Ishikawa (cell line): ENCODE measurements around the gene KLHL36.

ENCODE experiments used
- EGR1 ChIP-seq: IDR thresholded peaks from 2 replicates; pipeline ENCODE4 v1.6.1; 2012
- EP300 ChIP-seq: IDR thresholded peaks from 2 replicates; pipeline ENCODE4 v1.6.1; 2012; ENCODE audit warnings: borderline replicate concordance
- FOXM1 ChIP-seq: IDR thresholded peaks from 2 replicates; pipeline ENCODE4 v1.6.1; 2012; ENCODE audit warnings: low read depth, borderline replicate concordance
- MAX ChIP-seq: IDR thresholded peaks from 2 replicates; pipeline ENCODE4 v1.6.1; 2012
- RAD21 ChIP-seq: IDR thresholded peaks from 2 replicates; pipeline ENCODE4 v1.6.1; 2012; ENCODE audit warnings: low read depth
- TAF1 ChIP-seq: IDR thresholded peaks from 2 replicates; pipeline ENCODE4 v1.6.1; 2012; ENCODE audit warnings: low read depth, mild to moderate bottlenecking
- YY1 ChIP-seq: IDR thresholded peaks from 2 replicates; pipeline ENCODE4 v1.6.1; 2012; ENCODE audit warnings: low read depth
- ZBTB7A ChIP-seq: IDR thresholded peaks from 2 replicates; pipeline ENCODE4 v1.6.1; 2012; ENCODE audit warnings: low read depth

- TF ChIP-seq EGR1 (no peak), FOXM1 (no peak), EP300 (no peak), ZBTB7A (no peak), YY1 (no peak), RAD21 (no peak), TAF1 (no peak), MAX (no peak)
Measured at GRCh38 chr16:84673561-84673960, 25.2 kb downstream of the KLHL36 start.
